Measurements from ENCODE around the gene PITPNC1.

DNA sequence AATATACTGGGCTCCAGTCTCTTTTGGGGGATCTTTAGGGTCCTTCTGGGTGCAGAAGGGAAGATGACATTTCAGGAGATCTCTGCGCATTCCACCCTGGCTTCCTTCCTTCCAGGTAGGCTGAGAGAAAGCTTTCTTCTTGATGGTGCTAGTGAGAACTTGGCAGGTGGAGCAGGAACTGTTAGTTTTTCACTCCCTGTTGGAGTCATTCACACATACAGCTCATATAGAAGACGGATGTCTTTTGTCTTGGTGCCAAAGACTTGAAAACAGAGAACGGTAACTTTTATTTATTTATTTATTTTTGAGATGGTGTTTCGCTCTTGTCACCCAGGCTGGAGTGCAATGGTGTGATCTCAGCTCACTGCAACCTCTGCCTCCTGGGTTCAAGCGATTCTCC lies 43.9 kb downstream of the PITPNC1 start:
- TF ChIP-seq EZH2phosphoT487 (IDR thresholded peaks at IDR 0.05; ENCODE audit: insufficient read depth, low read depth) (no peak), EZH2 (IDR thresholded peaks at IDR 0.05; ENCODE audit: insufficient read depth, poor library complexity, severe bottlenecking) (no peak)

All from GM23248 (cell line).